Measurements from ENCODE around the gene HDAC4. TPM values are rescaled to one million over a fixed set of nuclear protein-coding genes. Genes with fewer than 3 reads are reported as not detected.

The HDAC4 gene
- total RNA-seq, 2 experiments from 2014 or later: 30.0 to 35.8 TPM

GRCh38 chr2:239160226-239161143 is 240.3 kb downstream of the HDAC4 start:
- H3K36me3 Mint-ChIP-seq: peaks cover 40% of the 10 kb centered on the region
- no peaks in the 10 kb centered on the region for H3K27me3 Mint-ChIP-seq
- H3K27ac Mint-ChIP-seq: no peak overlapping the region
- intact Hi-C loops (cut with micrococcal nuclease): no loop called here
- DNase-seq: peak; percentile 18
- peaks cover 19% of the 10 kb centered on the region for H3K4me1 Mint-ChIP-seq (ENCODE audit: low read depth)
- POLR2A ChIA-PET: no interaction called here
- H3K9me3 Mint-ChIP-seq: no peaks in the 10 kb centered on the region
- CTCF ChIA-PET: no interaction called here
- no peak overlapping the region for H3K4me3 Mint-ChIP-seq

- no peak overlapping the region for H3K27ac Mint-ChIP-seq
- peak; percentile 9 for DNase-seq
- no peaks in the 10 kb centered on the region for H3K9me3 Mint-ChIP-seq
- peaks cover 47% of the 10 kb centered on the region for H3K36me3 Mint-ChIP-seq
- CTCF ChIA-PET: no interaction called here
- intact Hi-C loops (cut with micrococcal nuclease): no loop called here
- H3K4me1 Mint-ChIP-seq (ENCODE audit: low read depth): peaks cover 9% of the 10 kb centered on the region
- H3K4me3 Mint-ChIP-seq: no peak overlapping the region
- POLR2A ChIA-PET: no interaction called here
- H3K27me3 Mint-ChIP-seq: no peaks in the 10 kb centered on the region
Measured at GRCh38 chr2:239159476-239159911, 241.3 kb downstream of the HDAC4 start.

- peak; percentile 7 for DNase-seq
- intact Hi-C loops (cut with micrococcal nuclease): no loop called here
- H3K9me3 Mint-ChIP-seq: no peaks in the 10 kb centered on the region
- no peak overlapping the region for H3K4me3 Mint-ChIP-seq
- peaks cover 3% of the 10 kb centered on the region for H3K4me1 Mint-ChIP-seq (ENCODE audit: low read depth)
- peaks cover 53% of the 10 kb centered on the region for H3K36me3 Mint-ChIP-seq
- CTCF ChIA-PET: no interaction called here
- no peak overlapping the region for H3K27ac Mint-ChIP-seq
- POLR2A ChIA-PET: no interaction called here
- no peaks in the 10 kb centered on the region for H3K27me3 Mint-ChIP-seq
Measured at GRCh38 chr2:239158641-239159475, 242.0 kb downstream of the HDAC4 start.

GRCh38 chr2:239157771-239158170 is 243.0 kb downstream of the HDAC4 start:
- H3K4me3 Mint-ChIP-seq: no peak overlapping the region
- H3K36me3 Mint-ChIP-seq: peaks cover 58% of the 10 kb centered on the region
- no peaks in the 10 kb centered on the region for H3K27me3 Mint-ChIP-seq
- CTCF ChIA-PET: no interaction called here
- peak; percentile 8 for DNase-seq
- intact Hi-C loops (cut with micrococcal nuclease): no loop called here
- H3K9me3 Mint-ChIP-seq: no peaks in the 10 kb centered on the region
- no peak overlapping the region for H3K27ac Mint-ChIP-seq
- no peaks in the 10 kb centered on the region for H3K4me1 Mint-ChIP-seq (ENCODE audit: low read depth)
- POLR2A ChIA-PET: no interaction called here

GRCh38 chr2:239157269-239157668 is 243.6 kb downstream of the HDAC4 start:
- peak; percentile 3 for DNase-seq
- ChIA-PET POLR2A (no interaction called here), CTCF (no interaction called here)
- Mint-ChIP-seq H3K9me3 (no peaks in the 10 kb centered on the region), H3K4me3 (no peak overlapping the region), H3K4me1 (ENCODE audit: low read depth) (no peaks in the 10 kb centered on the region), H3K27ac (no peak overlapping the region), H3K36me3 (peaks cover 59% of the 10 kb centered on the region), H3K27me3 (no peaks in the 10 kb centered on the region)
- intact Hi-C loops (cut with micrococcal nuclease): no loop called here

- no peak overlapping the region for H3K4me3 Mint-ChIP-seq
- intact Hi-C loops (cut with micrococcal nuclease): no loop called here
- peak; percentile 3 for DNase-seq
- ChIA-PET CTCF (no interaction called here), POLR2A (no interaction called here)
- no peaks in the 10 kb centered on the region for H3K27me3 Mint-ChIP-seq
- H3K9me3 Mint-ChIP-seq: no peaks in the 10 kb centered on the region
- peaks cover 4% of the 10 kb centered on the region for H3K4me1 Mint-ChIP-seq (ENCODE audit: low read depth)
- no peak overlapping the region for H3K27ac Mint-ChIP-seq
- peaks cover 62% of the 10 kb centered on the region for H3K36me3 Mint-ChIP-seq
Measured at GRCh38 chr2:239156516-239157265, 244.1 kb downstream of the HDAC4 start.

- CTCF ChIA-PET: no interaction called here
- peaks cover 1% of the 10 kb centered on the region for H3K9me3 Mint-ChIP-seq
- peaks cover 59% of the 10 kb centered on the region for H3K36me3 Mint-ChIP-seq
- POLR2A ChIA-PET: no interaction called here
- no peak for DNase-seq
- no peaks in the 10 kb centered on the region for H3K27me3 Mint-ChIP-seq
- no peak overlapping the region for H3K27ac Mint-ChIP-seq
- intact Hi-C loops (cut with micrococcal nuclease): no loop called here
- peaks cover 8% of the 10 kb centered on the region for H3K4me1 Mint-ChIP-seq (ENCODE audit: low read depth)
- H3K4me3 Mint-ChIP-seq: no peak overlapping the region
Measured at GRCh38 chr2:239155806-239156480, 244.9 kb downstream of the HDAC4 start.

- intact Hi-C loops (cut with micrococcal nuclease): no loop called here
- Mint-ChIP-seq H3K27me3 (no peaks in the 10 kb centered on the region), H3K4me3 (no peak overlapping the region), H3K27ac (peak overlapping the region; percentile 28), H3K4me1 (ENCODE audit: low read depth) (peaks cover 14% of the 10 kb centered on the region), H3K36me3 (peaks cover 57% of the 10 kb centered on the region), H3K9me3 (peaks cover 7% of the 10 kb centered on the region)
- ChIA-PET POLR2A (no interaction called here), CTCF (no interaction called here)
- DNase-seq: no peak
Measured at GRCh38 chr2:239154971-239155805, 245.6 kb downstream of the HDAC4 start.

GRCh38 chr2:239153806-239154591 is 246.8 kb downstream of the HDAC4 start:
- no peak overlapping the region for H3K4me3 Mint-ChIP-seq
- H3K36me3 Mint-ChIP-seq: peaks cover 52% of the 10 kb centered on the region
- CTCF ChIA-PET: no interaction called here
- H3K4me1 Mint-ChIP-seq (ENCODE audit: low read depth): peaks cover 16% of the 10 kb centered on the region
- POLR2A ChIA-PET: no interaction called here
- H3K27ac Mint-ChIP-seq: no peak overlapping the region
- DNase-seq: no peak
- intact Hi-C loops (cut with micrococcal nuclease): no loop called here
- no peaks in the 10 kb centered on the region for H3K27me3 Mint-ChIP-seq
- H3K9me3 Mint-ChIP-seq: peaks cover 9% of the 10 kb centered on the region

GRCh38 chr2:239152916-239153305 is 247.9 kb downstream of the HDAC4 start:
- peaks cover 16% of the 10 kb centered on the region for H3K4me1 Mint-ChIP-seq (ENCODE audit: low read depth)

More at GRCh38 chr2:239152916-239153305, 247.9 kb downstream of the HDAC4 start:
- peaks cover 59% of the 10 kb centered on the region for H3K36me3 Mint-ChIP-seq
- DNase-seq: no peak
- no peak overlapping the region for H3K4me3 Mint-ChIP-seq
- no peak overlapping the region for H3K27ac Mint-ChIP-seq
- H3K27me3 Mint-ChIP-seq: no peaks in the 10 kb centered on the region
- CTCF ChIA-PET: no interaction called here
- H3K9me3 Mint-ChIP-seq: peaks cover 9% of the 10 kb centered on the region
- intact Hi-C loops (cut with micrococcal nuclease): no loop called here
- POLR2A ChIA-PET: no interaction called here

Measured in activated CD4-positive, alpha-beta memory T cell treated with anti-CD3 and anti-CD28 coated beads for 36 hours (primary cell).